ENCODE results near the gene FBXL14. TPM values are rescaled to one million over a fixed set of nuclear protein-coding genes. Genes with fewer than 3 reads are reported as not detected.

FBXL14 gene, protein sequence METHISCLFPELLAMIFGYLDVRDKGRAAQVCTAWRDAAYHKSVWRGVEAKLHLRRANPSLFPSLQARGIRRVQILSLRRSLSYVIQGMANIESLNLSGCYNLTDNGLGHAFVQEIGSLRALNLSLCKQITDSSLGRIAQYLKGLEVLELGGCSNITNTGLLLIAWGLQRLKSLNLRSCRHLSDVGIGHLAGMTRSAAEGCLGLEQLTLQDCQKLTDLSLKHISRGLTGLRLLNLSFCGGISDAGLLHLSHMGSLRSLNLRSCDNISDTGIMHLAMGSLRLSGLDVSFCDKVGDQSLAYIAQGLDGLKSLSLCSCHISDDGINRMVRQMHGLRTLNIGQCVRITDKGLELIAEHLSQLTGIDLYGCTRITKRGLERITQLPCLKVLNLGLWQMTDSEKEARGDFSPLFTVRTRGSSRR
- 9.2 to 12.9 TPM (median 12.4 TPM) in 5 replicates for total RNA-seq (2022; extraction: Qiagen RNA extraction; ENCODE audit: low read depth)

DNA sequence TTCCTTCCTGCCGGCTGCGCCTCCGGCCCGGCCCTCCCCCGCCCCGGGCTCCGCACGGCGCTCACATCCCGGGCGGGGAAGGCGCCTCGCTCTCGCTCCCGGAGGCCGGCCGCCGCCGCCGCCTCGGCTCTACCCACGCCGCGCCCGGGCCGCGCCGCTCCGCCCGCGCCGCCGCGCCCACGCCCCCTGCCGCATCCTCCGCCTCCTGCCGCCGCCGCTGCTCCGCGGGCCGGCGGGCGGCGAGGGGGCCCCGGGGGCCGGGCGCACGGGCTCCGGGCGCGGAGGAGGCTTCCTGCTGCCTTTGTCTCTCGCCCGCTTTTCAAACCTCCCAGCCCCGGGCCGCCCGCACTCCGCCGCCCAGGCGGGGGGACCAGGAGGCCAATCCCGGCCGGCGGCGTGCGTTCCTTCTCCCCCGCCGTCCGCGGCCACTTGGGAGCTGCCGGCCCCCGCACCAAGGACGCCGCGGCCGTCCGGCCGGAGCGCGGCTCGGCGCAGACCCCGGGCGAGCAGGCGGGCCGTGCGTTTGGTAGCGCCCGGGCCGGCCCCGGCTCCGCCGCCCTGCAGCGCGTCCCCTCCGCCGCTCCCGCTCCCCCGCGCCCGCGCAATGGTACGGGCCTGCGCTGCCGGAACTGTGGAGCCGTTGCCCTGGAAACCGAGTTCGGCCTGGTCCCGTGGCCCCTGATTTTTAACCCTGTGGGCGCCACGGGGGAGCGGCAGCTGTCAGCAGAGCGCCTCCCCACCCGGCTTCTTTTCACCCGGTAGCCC, at the start of gene FBXL14:
TSS of gene FBXL14 (minus strand) at position 321 of the 765 bp plus-strand sequence. CDS start 515 bp downstream, outside the sequence.

DNA sequence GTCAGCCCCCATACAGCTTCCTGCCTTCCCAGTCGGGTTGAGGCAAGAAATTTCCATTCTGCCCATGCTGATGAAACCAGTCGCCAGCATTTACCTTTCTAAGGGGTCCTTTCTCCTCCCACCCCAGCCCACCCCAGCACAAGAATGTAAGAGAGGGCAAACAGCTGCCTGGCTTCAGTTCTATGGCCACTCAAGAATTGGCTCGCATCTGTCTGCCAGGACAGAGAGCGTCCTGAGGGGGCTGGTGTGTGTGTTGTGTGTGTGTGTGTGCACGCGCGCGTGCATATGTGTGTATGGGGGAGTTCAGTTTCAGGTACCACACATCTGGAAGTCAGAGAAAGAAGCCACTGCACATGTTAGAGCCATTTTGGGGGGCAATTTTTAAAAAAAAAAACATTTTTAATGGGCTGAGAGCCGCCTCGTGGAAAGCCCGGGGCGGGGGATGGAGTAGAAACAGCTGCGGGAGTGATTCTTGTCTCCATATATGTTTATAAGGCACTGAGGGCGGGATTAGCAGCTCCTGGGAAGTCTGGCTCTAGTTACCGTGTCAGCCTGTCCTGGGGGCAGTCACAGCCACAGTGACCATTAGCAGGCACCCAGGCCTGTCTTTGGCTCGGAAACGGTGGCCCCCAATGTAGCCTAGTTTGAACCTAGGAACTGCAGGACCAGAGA, 34.4 kb upstream of the FBXL14 start, which contains the start of gene WNT5B:
TSS of gene WNT5B (plus strand) at position 566 of the 672 bp plus-strand sequence. CDS start 2,124 bp downstream, outside the sequence.

Other genes starting within 250 kb of the FBXL14 start
- 1.7 to 2.7 TPM (median 2.0 TPM) in 5 replicates for gene WNT5B, start 34.6 kb upstream of the FBXL14 start, total RNA-seq (2022; extraction: Qiagen RNA extraction; ENCODE audit: low read depth)
- 54.0 to 60.1 TPM (median 56.6 TPM) in 5 replicates for gene ADIPOR2, start 96.5 kb upstream of the FBXL14 start, total RNA-seq (2022; extraction: Qiagen RNA extraction; ENCODE audit: low read depth)
- 0.08 to 0.18 TPM in 2 of 5 replicates, not detected in the others for gene LRTM2, start 226.0 kb upstream of the FBXL14 start, total RNA-seq (2022; extraction: Qiagen RNA extraction; ENCODE audit: low read depth)

All from A549 treated with DMSO at 1 μM for 4 hours (cell line).